K562 (cell line): ENCODE data around the gene SC5D. TPM values are rescaled to one million over a fixed set of nuclear protein-coding genes. Genes with fewer than 3 reads are reported as not detected.

Experiments
- ATAC-seq: fragments of 200-7000 bp; cut with Tn5 transposase; 3 replicates; pipeline ENCODE4 v1.9.1; 2020; ENCODE audit warnings: moderate library complexity
- BruUV-seq: library from RNA; stranded (reverse); fragments of 400-500 nt; replicated peaks from 2 replicates; lab custom pipeline; 2021; lab: Mats Ljungman, UMichigan
- CTCF ChIA-PET: fragments of 300-600 bp; formaldehyde crosslinking; extraction: SDS; loops from one replicate; lab custom pipeline; 2021; ENCODE audit warnings: low intra/inter-chr PET ratio; lab: Yijun Ruan, JAX
- POLR2A ChIA-PET: fragments of 300-600, 350-650 bp; sonication (Branson Sonifier 250); formaldehyde crosslinking; extraction: SDS; loops from one replicate; lab custom pipeline; 2021; ENCODE audit warnings: antibody characterized with exemption, inconsistent platforms; lab: Yijun Ruan, JAX
- DNase-seq, 4 experiments: peaks; one replicate each; pipeline versions ENCODE4 v3.0.0 to v3.0.0-alpha.2; 2011 to 2018; ENCODE audit warnings: low spot score in 3 of 4, mixed read lengths in 3 of 4; ENCODE audit errors: extremely low read depth in 1 of 4
- FAIRE-seq: peaks from 2 replicates; lab custom pipeline; 2011; peaks lifted over from hg19 to GRCh38; lab: Jason Lieb, UNC
- H2AFZ ChIP-seq: 2 replicates; pipeline ENCODE4 v1.6.0; 2011; ENCODE audit warnings: low read depth, low read length, control low read depth, inconsistent platforms
- H3K27ac ChIP-seq: fragments of 200-600 bp; 3 replicates; pipeline ENCODE4 v1.8.0; 2011; ENCODE audit warnings: low read depth, mild to moderate bottlenecking, control low read depth, inconsistent platforms, low read length, moderate library complexity, mixed read lengths; ENCODE audit errors: extremely low read depth
- H3K27me3 ChIP-seq, 2 experiments: fragments of 300-600 bp in 1 of 2; 2 replicates in 1 of 2; 3 replicates in 1 of 2; pipeline versions ENCODE4 v1.6.0 to v1.8.0; 2011; ENCODE audit warnings: inconsistent platforms in 2 of 2, low read length in 2 of 2, mild to moderate bottlenecking in 1 of 2, mixed read lengths in 1 of 2, moderate library complexity in 1 of 2; ENCODE audit not compliant: control insufficient read depth in 2 of 2, insufficient read depth in 2 of 2
- H3K36me3 ChIP-seq: fragments of 300-600 bp; 3 replicates; pipeline ENCODE4 v1.8.0; 2011; ENCODE audit warnings: mild to moderate bottlenecking, low read length, inconsistent platforms; ENCODE audit not compliant: control insufficient read depth, insufficient read depth
- H3K4me1 ChIP-seq, 2 experiments: fragments of 200-600 bp in 1 of 2; replicated peaks in 1 of 2; 2 replicates in 1 of 2; 3 replicates in 1 of 2; pipeline versions ENCODE4 v1.5.1 to v1.8.0; 2011; ENCODE audit warnings: inconsistent platforms in 2 of 2, low read length in 2 of 2, mild to moderate bottlenecking in 1 of 2, mixed read lengths in 1 of 2, moderate library complexity in 1 of 2; ENCODE audit not compliant: control insufficient read depth in 2 of 2, insufficient read depth in 2 of 2
- H3K4me2 ChIP-seq: 2 replicates; pipeline ENCODE4 v1.6.1; 2011; ENCODE audit warnings: low read length, control low read depth, inconsistent platforms, mixed read lengths; ENCODE audit not compliant: insufficient read depth
- H3K4me3 ChIP-seq: fragments of 200-600 bp; sonication (generic), shearing (Covaris generic); 2 replicates; pipeline ENCODE4 v1.5.1; 2016; ENCODE audit warnings: control low read depth, inconsistent platforms
- H3K79me2 ChIP-seq: fragments of 200-600 bp; 3 replicates; pipeline ENCODE4 v1.8.0; 2011; ENCODE audit warnings: low read length, inconsistent platforms; ENCODE audit not compliant: control insufficient read depth, insufficient read depth
- H3K9ac ChIP-seq, 2 experiments: 2 replicates each; pipeline versions ENCODE4 v1.6.0 to v1.6.1; 2011; ENCODE audit warnings: low read depth in 2 of 2, low read length in 2 of 2, control low read depth in 1 of 2, inconsistent platforms in 1 of 2, mild to moderate bottlenecking in 1 of 2, mixed read lengths in 1 of 2; ENCODE audit not compliant: insufficient read depth in 1 of 2
- H3K9me1 ChIP-seq: one replicate; pipeline ENCODE4 v1.6.0; 2011; ENCODE audit warnings: inconsistent platforms, mild to moderate bottlenecking, low read length, moderate library complexity; ENCODE audit not compliant: control insufficient read depth, insufficient read depth
- H3K9me3 ChIP-seq: replicated peaks from 2 replicates; pipeline ENCODE4 v1.5.1; 2011; ENCODE audit warnings: low read depth, low read length, inconsistent platforms; ENCODE audit not compliant: control insufficient read depth, insufficient read depth
- H4K20me1 ChIP-seq: replicated peaks from 2 replicates; pipeline ENCODE4 v1.6.1; 2011; ENCODE audit warnings: low read length, inconsistent platforms, mixed read lengths; ENCODE audit not compliant: control insufficient read depth, insufficient read depth
- ASH1L ChIP-seq: fragments of 450-650 bp; IDR thresholded peaks from 2 replicates; pipeline ENCODE4 v1.6.1; 2018; ENCODE audit warnings: borderline replicate concordance, mild to moderate bottlenecking, low read depth; ENCODE audit not compliant: partially characterized antibody
- CTBP1 ChIP-seq: fragments of 450-650 bp; IDR thresholded peaks from 2 replicates; pipeline ENCODE4 v1.6.1; 2016; ENCODE audit warnings: borderline replicate concordance
- RNF2 ChIP-seq: sonication (generic); IDR thresholded peaks from 2 replicates; pipeline ENCODE4 v1.6.1; 2016
- THAP7 ChIP-seq: fragments of 250-450 bp; sonication (Bioruptor Pico); IDR thresholded peaks from 2 replicates; pipeline ENCODE4 v1.5.0; 2021
- ZC3H11A ChIP-seq: IDR thresholded peaks from 2 replicates; pipeline ENCODE4 v1.6.1; 2012; ENCODE audit warnings: low read depth, low read length, improper control_type of control experiment
- ZNF280B ChIP-seq: fragments of 250-450 bp; sonication (Bioruptor Pico); IDR thresholded peaks from 2 replicates; pipeline ENCODE4 v1.5.1; 2021; ENCODE audit warnings: mild to moderate bottlenecking
- WGBS: fragments of 100-300 bp; shearing (Covaris generic); methylation state at CpG from one replicate; pipeline ENCODE4 v1.1.6; 2016; ENCODE audit warnings: low coverage, mixed read lengths; ENCODE audit not compliant: insufficient coverage; ENCODE audit errors: missing lambda C conversion rate; 5-methylcytosine and 5-hydroxymethylcytosine counted together
- in situ Hi-C: fragments of 300-500 bp; cut with MboI; formaldehyde crosslinking; loops from 4 replicates; pipeline ENCODE4 v1.15.0; 2018; ENCODE audit warnings: inconsistent platforms, mixed read lengths
- intact Hi-C: fragments of 100-400 bp; cut with micrococcal nuclease; formaldehyde crosslinking; loops from 2 replicates; pipeline ENCODE4 v1.14.2; 2022
- polyA plus RNA-seq, 8 experiments: library from polyadenylated mRNA; depleted of rRNA in 4 of 8; stranded (reverse) in 5 of 8; unstranded in 3 of 8; fragments of >200 nt; fragmentation: Nextera tagmentation in 2 of 8; fragmentation: Illumina TruSeq in 1 of 8; extraction: Ambion mirVana in 2 of 8; extraction: Trizol in 1 of 8; gene quantifications; 2 replicates each; pipeline versions ENCODE4 v1.2.1 to v1.2.3, GENCODE V29; 2011 to 2014; ENCODE audit warnings: inconsistent platforms in 1 of 8, missing spikeins in 1 of 8
- total RNA-seq, 7 experiments: library from RNA; depleted of rRNA in 6 of 7; stranded (reverse); fragments of >200 nt in 6 of 7; fragmentation: Illumina TruSeq in 2 of 7; extraction: Trizol in 2 of 7; gene quantifications; 2 replicates each; pipeline versions ENCODE4 v1.2.1 to v1.2.3, GENCODE V29; 2011 to 2021; ENCODE audit warnings: low replicate concordance in 1 of 7

SC5D gene
- total and polyA plus RNA-seq, 9 of the 15 experiments (the other 6 are each of a cell fraction or from before 2014, with no cell fraction given) = 7.6 to 84.0 (median 17.4) TPM

- POLR2A ChIA-PET = no interaction called here
- TF ChIP-seq CTBP1 (no peak), THAP7 (CRISPR knock-in tag) (no peak), ZNF280B (CRISPR knock-in tag) (no peak), ZC3H11A (no peak), RNF2 (no peak), ASH1L (no peak)
- Histone ChIP-seq H3K9ac (no peak overlapping the region), H3K9me1 (no peaks in the 10 kb centered on the region), H3K9me3 (no peaks in the 10 kb centered on the region), H2AFZ (no peak overlapping the region), H3K4me2 (no peak overlapping the region), H3K79me2 (peaks cover 38% of the 10 kb centered on the region), H3K27ac (no peak overlapping the region), H3K4me3 (no peak overlapping the region), H3K36me3 (no peaks in the 10 kb centered on the region), H3K4me1 (peaks cover 0 to 3% of the 10 kb centered on the region in 2 experiments; a peak in 1 of 5 replicates), H4K20me1 (no peaks in the 10 kb centered on the region), H3K27me3 (no peaks in the 10 kb centered on the region)
- in situ Hi-C loops = no loop called here
- CTCF ChIA-PET = no interaction called here
- FAIRE-seq = no peak
- DNase-seq = no peak
- intact Hi-C loops = no loop called here
- 94% methylated on average over 5 of the region's 5 CpGs for WGBS
- ATAC-seq = no peak
- no TSS peak for BruUV-seq
Observed at GRCh38 chr11:121297872-121298271, 5.3 kb downstream of the SC5D start.
